GM12878 (cell line): ENCODE data around the gene SLX4IP. TPM values are rescaled to one million over a fixed set of nuclear protein-coding genes. Genes with fewer than 3 reads are reported as not detected.

Source experiments
- ATAC-seq: fragments of 200-7000 bp; cut with Tn5 transposase; 3 replicates; pipeline ENCODE4 v1.9.1; 2020; ENCODE audit warnings: mild to moderate bottlenecking, moderate library complexity
- BruUV-seq: library from RNA; stranded (reverse); fragments of 400-500 nt; replicated peaks from 2 replicates; lab custom pipeline; 2021; lab: Mats Ljungman, UMichigan
- CTCF ChIA-PET: fragments of 300-600 bp; sonication (Branson Sonifier 250); formaldehyde crosslinking; extraction: SDS; loops from one replicate; lab custom pipeline; 2021; ENCODE audit warnings: inconsistent platforms; lab: Yijun Ruan, JAX
- POLR2A ChIA-PET: fragments of 350-600 bp; formaldehyde crosslinking; extraction: SDS; loops from one replicate; lab custom pipeline; 2021; ENCODE audit warnings: inconsistent platforms; lab: Charles Lee
- RAD21 ChIA-PET: fragments of 300-600 bp; sonication (Branson Sonifier 250); formaldehyde crosslinking; loops from one replicate; lab custom pipeline; 2023; ENCODE audit warnings: antibody characterized with exemption; ENCODE audit not compliant: unreplicated experiment; lab: Charles Lee
- SMC1A ChIA-PET: fragments of 300-600 bp; sonication (Branson Sonifier 250); formaldehyde crosslinking; loops from one replicate; lab custom pipeline; 2023; ENCODE audit not compliant: unreplicated experiment, uncharacterized antibody; lab: Charles Lee
- DNase-seq: peaks from one replicate; pipeline ENCODE4 v3.0.0-alpha.2; 2011; ENCODE audit warnings: low read depth, low spot score
- FAIRE-seq: peaks from 3 replicates; lab custom pipeline; 2011; peaks lifted over from hg19 to GRCh38; lab: Jason Lieb, UNC
- H2AFZ ChIP-seq: 2 replicates; pipeline ENCODE4 v1.6.0; 2011; ENCODE audit warnings: low read depth, low read length, control low read depth; ENCODE audit not compliant: control insufficient read depth
- H3K27ac ChIP-seq: 2 replicates; pipeline ENCODE4 v1.5.1; 2011; ENCODE audit warnings: control low read depth; ENCODE audit not compliant: control insufficient read depth, insufficient read depth
- H3K27me3 ChIP-seq, 2 experiments: replicated peaks in 1 of 2; 2 replicates each; pipeline versions ENCODE4 v1.6.0 to v1.6.1; 2011; ENCODE audit warnings: low read length in 1 of 2; ENCODE audit not compliant: control insufficient read depth in 2 of 2, insufficient read depth in 2 of 2
- H3K36me3 ChIP-seq, 2 experiments: 2 replicates each; pipeline ENCODE4 v1.5.1; 2011; ENCODE audit warnings: low read length in 1 of 2; ENCODE audit not compliant: control insufficient read depth in 2 of 2, insufficient read depth in 2 of 2
- H3K4me1 ChIP-seq: 2 replicates; pipeline ENCODE4 v1.6.1; 2011; ENCODE audit warnings: mild to moderate bottlenecking, low read length, moderate library complexity, mixed read lengths; ENCODE audit not compliant: control insufficient read depth, insufficient read depth
- H3K4me2 ChIP-seq: 2 replicates; pipeline ENCODE4 v1.6.0; 2011; ENCODE audit warnings: control low read depth; ENCODE audit not compliant: control insufficient read depth, insufficient read depth
- H3K4me3 ChIP-seq: fragments of 200-600 bp; sonication (generic); 2 replicates; pipeline ENCODE4 v1.5.1; 2016
- H3K79me2 ChIP-seq: 2 replicates; pipeline ENCODE4 v1.6.0; 2011; ENCODE audit warnings: low read length; ENCODE audit not compliant: control insufficient read depth, insufficient read depth
- H3K9ac ChIP-seq: 2 replicates; pipeline ENCODE4 v1.8.0; 2011; ENCODE audit warnings: low read length, control low read depth, mixed read lengths; ENCODE audit not compliant: control insufficient read depth, insufficient read depth
- H3K9me3 ChIP-seq: replicated peaks from 3 replicates; pipeline ENCODE4 v1.5.1; 2011; ENCODE audit warnings: mild to moderate bottlenecking, low read length; ENCODE audit not compliant: control insufficient read depth, insufficient read depth
- H4K20me1 ChIP-seq: 2 replicates; pipeline ENCODE4 v1.6.0; 2011; ENCODE audit not compliant: control insufficient read depth, insufficient read depth
- CHD1 ChIP-seq: IDR thresholded peaks from 2 replicates; pipeline ENCODE4 v1.6.1; 2012; ENCODE audit warnings: low read depth, low read length, improper control_type of control experiment
- KDM1A ChIP-seq: fragments of 200-600 bp; sonication (generic); IDR thresholded peaks from 2 replicates; pipeline ENCODE4 v1.6.1; 2016; ENCODE audit warnings: borderline replicate concordance
- MXI1 ChIP-seq: fragments of 150-350 bp; IDR thresholded peaks from 2 replicates; pipeline ENCODE4 v1.6.1; 2011; ENCODE audit warnings: low read depth, mild to moderate bottlenecking, inconsistent platforms, low read length, improper control_type of control experiment
- NR2C1 ChIP-seq: fragments of 450-650 bp; IDR thresholded peaks from 2 replicates; pipeline ENCODE4 v1.6.1; 2017; ENCODE audit warnings: antibody characterized with exemption, mild to moderate bottlenecking, moderate library complexity
- PAX8 ChIP-seq: fragments of 450-650 bp; IDR thresholded peaks from 2 replicates; pipeline ENCODE4 v1.6.1; 2017; ENCODE audit warnings: mild to moderate bottlenecking, moderate library complexity
- POLR2A ChIP-seq: IDR thresholded peaks from 2 replicates; pipeline ENCODE4 v1.6.1; 2011; ENCODE audit warnings: low read depth, mild to moderate bottlenecking, low read length
- POU2F2 ChIP-seq: IDR thresholded peaks from 3 replicates; pipeline ENCODE4 v1.6.1; 2011; ENCODE audit warnings: low read depth, mild to moderate bottlenecking, low read length, borderline replicate concordance
- SMARCA5 ChIP-seq: fragments of 450-650 bp; IDR thresholded peaks from 2 replicates; pipeline ENCODE4 v1.6.1; 2017; ENCODE audit warnings: mild to moderate bottlenecking
- SREBF1 ChIP-seq: IDR thresholded peaks from 2 replicates; pipeline ENCODE4 v1.6.1; 2012; ENCODE audit warnings: mild to moderate bottlenecking, low read length
- SUPT20H ChIP-seq: IDR thresholded peaks from 2 replicates; pipeline ENCODE4 v1.6.1; 2011; ENCODE audit warnings: low read depth, mild to moderate bottlenecking, low read length, moderate library complexity, borderline replicate concordance; ENCODE audit not compliant: control insufficient read depth
- TARDBP ChIP-seq: IDR thresholded peaks from 2 replicates; pipeline ENCODE4 v1.6.1; 2016; ENCODE audit warnings: borderline replicate concordance
- ZNF207 ChIP-seq: fragments of 450-650 bp; IDR thresholded peaks from 2 replicates; pipeline ENCODE4 v1.6.1; 2014; ENCODE audit warnings: antibody characterized with exemption, mild to moderate bottlenecking, borderline replicate concordance
- WGBS: methylation state at CpG from one replicate; pipeline ENCODE4 v1.1.6; 2016; ENCODE audit warnings: low lambda C conversion rate; ENCODE audit not compliant: insufficient replicate concordance, insufficient coverage; ENCODE audit errors: missing lambda C conversion rate; 5-methylcytosine and 5-hydroxymethylcytosine counted together
- in situ Hi-C: fragments of 300-500 bp; cut with MboI; formaldehyde crosslinking; loops from 9 replicates; pipeline ENCODE4 v1.14.3; 2018; ENCODE audit warnings: mixed read lengths
- intact Hi-C: fragments of 100-400 bp; cut with micrococcal nuclease; formaldehyde crosslinking; loops from one replicate; pipeline ENCODE4 v1.14.2; 2022; ENCODE audit not compliant: unreplicated experiment
- polyA plus RNA-seq, 11 experiments: library from polyadenylated mRNA; depleted of rRNA in 4 of 11; unstranded in 6 of 11; stranded (reverse) in 5 of 11; fragments of >200 nt; fragmentation: Nextera tagmentation in 4 of 11; fragmentation: Illumina TruSeq in 1 of 11; extraction: Ambion mirVana in 4 of 11; extraction: Trizol in 1 of 11; gene quantifications; 1 replicate in 1 of 11; 2 replicates in 10 of 11; pipeline versions ENCODE4 v1.2.1 to v1.2.3, GENCODE V29; 2011 to 2016; ENCODE audit warnings: inconsistent platforms in 2 of 11, missing spikeins in 2 of 11, low read depth in 1 of 11
- total RNA-seq, 4 experiments: library from RNA; depleted of rRNA in 3 of 4; stranded (reverse); fragments of >200 nt in 3 of 4; fragmentation: Illumina TruSeq in 1 of 4; extraction: Trizol in 1 of 4; gene quantifications; 2 replicates each; pipeline versions ENCODE4 v1.2.1 to v1.2.3, GENCODE V29; 2013 to 2021
- TF ChIP-seq, protein P1 (sequence below): IDR thresholded peaks from 2 replicates; pipeline ENCODE4 v1.6.1; 2012; ENCODE audit warnings: low read depth, low read length, improper control_type of control experiment

Gene SLX4IP
- total and polyA plus RNA-seq, 10 of the 15 experiments (the other 5 are each of a cell fraction or from before 2014, with no cell fraction given) = 2.2 to 11.0 (median 6.3) TPM

- H3K9ac ChIP-seq = no peak overlapping the region
- H2AFZ ChIP-seq = no peak overlapping the region
- no peak for TF ChIP-seq TARDBP
- TF ChIP-seq, protein P1, sequence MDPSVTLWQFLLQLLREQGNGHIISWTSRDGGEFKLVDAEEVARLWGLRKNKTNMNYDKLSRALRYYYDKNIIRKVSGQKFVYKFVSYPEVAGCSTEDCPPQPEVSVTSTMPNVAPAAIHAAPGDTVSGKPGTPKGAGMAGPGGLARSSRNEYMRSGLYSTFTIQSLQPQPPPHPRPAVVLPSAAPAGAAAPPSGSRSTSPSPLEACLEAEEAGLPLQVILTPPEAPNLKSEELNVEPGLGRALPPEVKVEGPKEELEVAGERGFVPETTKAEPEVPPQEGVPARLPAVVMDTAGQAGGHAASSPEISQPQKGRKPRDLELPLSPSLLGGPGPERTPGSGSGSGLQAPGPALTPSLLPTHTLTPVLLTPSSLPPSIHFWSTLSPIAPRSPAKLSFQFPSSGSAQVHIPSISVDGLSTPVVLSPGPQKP = no peak
- TF ChIP-seq SUPT20H = no peak
- TF ChIP-seq CHD1 = no peak
- TF ChIP-seq SREBF1 = no peak
- no peak for TF ChIP-seq PAX8
- TF ChIP-seq KDM1A = no peak
- no peak for TF ChIP-seq NR2C1
- no peak for TF ChIP-seq ZNF207
- TF ChIP-seq SMARCA5 = no peak
- no peak for TF ChIP-seq MXI1
- TF ChIP-seq POLR2A = no peak
- no peak for TF ChIP-seq POU2F2
- TF ChIP-seq, all 136 proteins: peak for 0
- FAIRE-seq (no peak), DNase-seq (no peak), ATAC-seq (no peak)
- no peak overlapping the region for H3K4me2 ChIP-seq
- intact Hi-C loops = no loop called here
- no peaks in the 10 kb centered on the region for H3K9me3 ChIP-seq
- no peaks in the 10 kb centered on the region for H3K27me3 ChIP-seq
- RAD21 ChIA-PET = interaction anchor here (1.7 kb wide), 1 partner anchor 48 kb away, joined by 5 read pairs; no protein-coding TSS in a partner anchor
- 97% methylated on average over 7 of the region's 7 CpGs for WGBS
- CTCF ChIA-PET = interaction anchor here (0.6 to 1.9 kb wide), 2 partner anchors 26 to 48 kb away, joined by 3 to 5 read pairs; no protein-coding TSS in a partner anchor
- H3K27ac ChIP-seq = no peak overlapping the region
- SMC1A ChIA-PET = interaction anchor here (2.1 kb wide), 1 partner anchor 9 kb away, joined by 12 read pairs; no protein-coding TSS in a partner anchor
- H3K36me3 ChIP-seq = no peaks in the 10 kb centered on the region; a peak in 1 of 4 replicates
- POLR2A ChIA-PET = interaction anchor here (0.9 kb wide), 1 partner anchor 10 kb away, joined by 4 read pairs; no protein-coding TSS in a partner anchor
- BruUV-seq = no TSS peak
- no peak overlapping the region for H3K4me3 ChIP-seq
- H3K79me2 ChIP-seq = no peaks in the 10 kb centered on the region; the same call in 1 of the 2 replicates
- no peaks in the 10 kb centered on the region for H3K4me1 ChIP-seq
- H4K20me1 ChIP-seq = no peaks in the 10 kb centered on the region
- in situ Hi-C loops = no loop called here
Measured at GRCh38 chr20:10504608-10504993, 69.5 kb downstream of the SLX4IP start.
